Small intestine (tissue), 7 donors: ENCODE results near the gene AEBP2. TPM values are rescaled to one million over a fixed set of nuclear protein-coding genes. Genes with fewer than 3 reads are reported as not detected.
"Not testable (repeated sequence)": the region's sequence is repeated elsewhere in the genome, so short reads cannot be mapped to it uniquely, and the experiment has no call there.

ENCODE experiments used
- DNase-seq, 2 donors: peaks; one replicate each; pipeline versions ENCODE4 v3.0.0 to v3.0.0-alpha.2; 2013
- FAIRE-seq: peaks from 2 replicates; lab custom pipeline; 2012; peaks lifted over from hg19 to GRCh38; lab: Jason Lieb, UNC
- H3K27ac ChIP-seq, 3 donors: one replicate each; pipeline ENCODE4 v1.5.1; 2013; ENCODE audit warnings: low read length in 2 of 3, mild to moderate bottlenecking in 2 of 3, control low read depth in 1 of 3, inconsistent platforms in 1 of 3, low read depth in 1 of 3, moderate library complexity in 1 of 3
- H3K27me3 ChIP-seq, 3 donors: one replicate each; pipeline ENCODE4 v1.6.1; 2013; ENCODE audit warnings: low read length in 3 of 3, inconsistent platforms in 1 of 3; ENCODE audit not compliant: control insufficient read depth in 3 of 3, insufficient read depth in 3 of 3
- H3K36me3 ChIP-seq, 3 donors: one replicate each; pipeline ENCODE4 v1.6.1; 2013; ENCODE audit warnings: low read length in 3 of 3, inconsistent platforms in 1 of 3, low read depth in 1 of 3, mild to moderate bottlenecking in 1 of 3, moderate library complexity in 1 of 3; ENCODE audit not compliant: control insufficient read depth in 3 of 3, insufficient read depth in 2 of 3
- H3K4me1 ChIP-seq, 3 donors: one replicate each; pipeline ENCODE4 v1.6.1; 2013; ENCODE audit warnings: low read length in 2 of 3, inconsistent platforms in 1 of 3, low read depth in 1 of 3, mild to moderate bottlenecking in 1 of 3, moderate library complexity in 1 of 3; ENCODE audit not compliant: control insufficient read depth in 3 of 3, insufficient read depth in 2 of 3
- H3K4me3 ChIP-seq, 3 donors: one replicate each; pipeline ENCODE4 v1.5.1; 2013; ENCODE audit warnings: low read length in 3 of 3, control low read depth in 1 of 3, inconsistent platforms in 1 of 3, low read depth in 1 of 3, mild to moderate bottlenecking in 1 of 3, moderate library complexity in 1 of 3
- H3K9me3 ChIP-seq, 2 donors: one replicate each; pipeline ENCODE4 v1.6.1; 2013; ENCODE audit warnings: low read depth in 1 of 2, low read length in 1 of 2; ENCODE audit not compliant: control insufficient read depth in 2 of 2, insufficient read depth in 1 of 2
- WGBS, 3 donors: extraction: QIAGEN DNeasy Blood & Tissue Kit; methylation state at CpG; one replicate each; pipeline ENCODE4 v1.1.7; 2013; 5-methylcytosine and 5-hydroxymethylcytosine counted together
- polyA plus RNA-seq, 4 donors: library from polyadenylated mRNA; stranded (reverse) in 3 of 4; unstranded in 1 of 4; fragments of 200-250 nt in 3 of 4; fragments of 120-200 nt in 1 of 4; gene quantifications; one replicate each; pipeline versions ENCODE4 v1.2.1 to v1.2.3, GENCODE V29; 2013
- donor health status: healthy with polysubstance abuse.
- donor health status: control.
- donor health status: control.
- donor health status: Bipolar disorder and iron deficiency.
- donor health status: healthy.

The AEBP2 gene
- polyA plus RNA-seq, 4 donors = 9.2 to 36.0 (median 9.6) TPM

DNA sequence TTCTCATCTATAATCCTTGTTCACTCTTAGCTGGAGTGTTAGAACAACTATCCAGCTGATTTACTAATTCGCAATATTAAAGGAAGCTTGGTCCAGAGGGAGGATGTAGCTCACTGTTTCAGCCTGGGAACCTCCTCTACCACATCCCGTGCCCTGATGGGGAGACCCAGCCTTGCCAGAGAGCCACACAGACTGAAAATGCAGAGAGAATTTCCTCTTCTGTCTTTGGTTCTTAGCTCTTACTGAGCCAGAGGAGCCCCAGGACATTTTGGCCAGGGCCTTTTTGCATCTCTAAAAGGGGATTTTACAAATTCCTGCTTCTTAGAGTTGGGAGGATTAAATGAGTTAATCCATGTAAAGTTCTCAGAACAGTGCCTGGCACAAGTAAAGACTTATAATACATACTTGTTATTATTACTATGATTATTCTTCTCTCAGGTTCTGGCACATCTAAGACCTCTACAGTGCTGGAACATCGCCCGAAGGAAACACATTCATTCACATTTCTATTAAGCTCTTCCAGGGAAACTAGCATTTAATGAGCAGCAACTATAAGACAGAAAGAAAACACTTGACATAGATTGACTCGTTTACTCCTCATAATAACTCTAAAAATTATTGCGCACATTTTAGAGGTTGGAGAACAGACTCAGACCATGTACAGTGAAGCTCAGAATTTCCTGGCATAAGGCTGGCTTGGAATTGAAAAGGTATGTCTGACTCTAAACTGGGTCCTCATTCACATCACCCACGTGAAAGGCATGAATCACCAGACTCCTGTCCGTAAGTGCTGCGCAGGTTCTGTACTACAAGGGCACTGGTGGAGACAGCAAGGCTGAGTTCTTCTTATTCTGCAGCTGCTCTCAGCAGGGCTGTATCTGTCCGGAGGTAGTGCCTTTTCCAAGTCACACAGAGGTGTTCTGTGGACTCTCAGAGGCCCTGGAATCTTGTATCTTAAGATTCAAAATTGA is 27.8 kb upstream of the AEBP2 start:
- Histone ChIP-seq H3K9me3 (no peaks in the 10 kb centered on the region), H3K4me1 (no peaks in the 10 kb centered on the region), H3K36me3 (no peaks in the 10 kb centered on the region), H3K27ac (no peak overlapping the region), H3K27me3 (no peaks in the 10 kb centered on the region), H3K4me3 (no peak overlapping the region)
- no peak for FAIRE-seq
- no peak for DNase-seq
- 84 to 85% (median 84%) methylated on average over 10 of the region's 10 CpGs for WGBS, 3 donors

DNA sequence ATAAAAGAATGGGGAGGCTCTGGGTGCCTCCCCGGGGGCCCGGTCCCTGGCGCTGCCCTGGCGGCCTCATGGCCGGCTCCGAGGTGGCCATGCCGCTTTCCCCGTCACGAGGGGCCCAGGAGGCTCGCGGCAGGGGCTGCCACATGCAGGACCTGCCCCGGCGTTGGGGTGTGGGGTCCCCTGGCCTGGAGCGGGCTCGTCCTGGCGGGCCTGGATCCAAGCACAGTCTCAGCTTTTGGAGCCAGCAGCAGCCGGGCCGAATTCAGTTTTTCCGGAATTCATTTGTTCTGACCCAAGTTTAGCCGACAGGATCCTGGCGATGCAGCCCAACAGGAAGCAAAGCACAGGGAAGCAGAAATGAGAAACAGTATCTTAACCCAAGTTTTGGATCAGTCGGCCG is 26.4 kb upstream of the AEBP2 start:
- H3K36me3 ChIP-seq = no peaks in the 10 kb centered on the region
- H3K4me1 ChIP-seq = no peaks in the 10 kb centered on the region
- WGBS, 3 donors = 87 to 93% (median 90%) methylated on average over 23 of the region's 23 CpGs
- no peak for DNase-seq
- no peak for FAIRE-seq
- H3K4me3 ChIP-seq = no peak overlapping the region
- no peaks in the 10 kb centered on the region for H3K27me3 ChIP-seq
- no peak overlapping the region for H3K27ac ChIP-seq
- no peaks in the 10 kb centered on the region for H3K9me3 ChIP-seq

GRCh38 chr12:19413582-19413981 is 25.7 kb upstream of the AEBP2 start:
- not testable (repeated sequence) for H3K9me3 ChIP-seq, H3K27ac ChIP-seq, H3K27me3 ChIP-seq, H3K36me3 ChIP-seq, H3K4me3 ChIP-seq, H3K4me1 ChIP-seq, DNase-seq, FAIRE-seq
- 88 to 93% (median 92%) methylated on average over 5 of the region's 5 CpGs for WGBS, 3 donors

GRCh38 chr12:19415563-19415962 is 23.7 kb upstream of the AEBP2 start:
- no peaks in the 10 kb centered on the region for H3K4me1 ChIP-seq
- no peaks in the 10 kb centered on the region for H3K27me3 ChIP-seq
- FAIRE-seq (no peak), DNase-seq (no peak)
- no peak overlapping the region for H3K27ac ChIP-seq
- no peaks in the 10 kb centered on the region for H3K9me3 ChIP-seq
- H3K4me3 ChIP-seq = no peak overlapping the region
- no peaks in the 10 kb centered on the region for H3K36me3 ChIP-seq

GRCh38 chr12:19419086-19419485 is 20.2 kb upstream of the AEBP2 start:
- Histone ChIP-seq H3K4me3 (no peak overlapping the region), H3K4me1 (no peaks in the 10 kb centered on the region), H3K27ac (no peak overlapping the region), H3K9me3 (no peaks in the 10 kb centered on the region), H3K27me3 (no peaks in the 10 kb centered on the region), H3K36me3 (no peaks in the 10 kb centered on the region)
- FAIRE-seq (no peak), DNase-seq (no peak)
- 96 to 98% (median 97%) methylated on average over 14 of the region's 14 CpGs for WGBS, 3 donors

GRCh38 chr12:19421503-19422282 is 17.6 kb upstream of the AEBP2 start:
- 75 to 87% (median 83%) methylated on average over 6 of the region's 6 CpGs for WGBS, 3 donors
- FAIRE-seq (no peak), DNase-seq (no peak)
- H3K4me1 ChIP-seq = no peaks in the 10 kb centered on the region
- H3K36me3 ChIP-seq = no peaks in the 10 kb centered on the region
- H3K4me3 ChIP-seq = no peak overlapping the region
- no peak overlapping the region for H3K27ac ChIP-seq
- H3K9me3 ChIP-seq = peaks cover 0 to 10% of the 10 kb centered on the region in 2 donors
- H3K27me3 ChIP-seq = no peaks in the 10 kb centered on the region

DNA sequence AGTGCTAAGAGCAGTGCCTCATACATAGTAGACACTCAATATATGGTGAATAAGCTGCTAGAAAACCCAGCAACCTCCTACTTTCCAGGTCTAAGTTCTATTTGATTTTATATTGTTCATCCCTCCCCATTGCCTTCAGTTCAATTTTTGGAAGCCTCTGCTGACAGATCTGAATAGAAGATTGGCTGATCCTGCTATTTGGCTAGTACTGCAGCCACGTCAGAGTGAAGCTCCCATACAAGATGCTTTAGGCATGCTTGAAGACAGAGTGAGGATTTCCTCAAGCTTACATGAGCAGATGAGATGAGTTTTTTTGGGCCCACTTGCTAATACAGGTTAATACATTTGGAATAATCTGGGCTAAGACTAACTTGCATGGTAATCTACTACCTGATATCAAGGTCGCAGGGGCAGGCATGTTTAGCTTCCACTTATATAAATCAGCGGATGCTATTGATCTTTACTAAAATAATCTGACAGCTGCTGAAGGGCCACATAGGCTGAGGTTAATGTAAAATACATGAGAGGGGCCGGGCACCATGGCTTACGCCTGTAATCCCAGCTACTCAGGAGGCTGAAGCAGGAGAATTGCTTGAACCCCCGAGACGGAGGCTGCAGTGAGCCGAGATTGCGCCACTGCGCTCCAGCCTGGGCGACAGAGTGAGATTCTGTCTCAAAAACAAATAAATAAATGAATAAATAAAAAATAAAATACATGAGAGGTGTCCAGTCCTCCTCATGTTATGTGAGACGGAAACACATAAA is 15.9 kb upstream of the AEBP2 start:
- Histone ChIP-seq H3K4me1 (no peaks in the 10 kb centered on the region), H3K27ac (no peak overlapping the region), H3K9me3 (peaks cover 0 to 14% of the 10 kb centered on the region in 2 donors), H3K36me3 (no peaks in the 10 kb centered on the region), H3K4me3 (no peak overlapping the region), H3K27me3 (no peaks in the 10 kb centered on the region)
- FAIRE-seq (no peak), DNase-seq (no peak)
- 89 to 91% (median 90%) methylated on average over 12 of the region's 12 CpGs for WGBS, 3 donors

DNA sequence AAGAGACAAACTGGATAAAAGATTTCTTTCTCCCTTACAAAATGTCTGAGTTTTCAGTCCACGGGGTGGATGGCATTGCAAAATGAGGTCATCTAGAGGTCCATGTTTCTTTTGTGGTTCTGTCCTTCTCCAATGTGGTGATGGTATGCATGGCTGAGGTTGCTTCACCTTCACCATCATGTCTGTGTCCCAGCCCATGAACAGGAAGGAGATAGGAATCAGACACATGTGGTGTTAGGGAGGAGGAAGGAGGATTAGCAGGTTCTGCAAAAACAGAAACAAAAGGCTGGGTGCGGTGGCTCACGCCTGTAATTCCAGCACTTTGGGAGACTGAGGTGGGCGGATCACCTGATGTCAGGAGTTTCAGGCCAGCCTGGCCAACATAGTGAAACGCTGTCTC is 11.0 kb upstream of the AEBP2 start:
- no peak for DNase-seq
- peaks cover 0 to 14% of the 10 kb centered on the region in 2 donors for H3K9me3 ChIP-seq
- WGBS, 3 donors = 66 to 82% (median 71%) methylated on average over 5 of the region's 5 CpGs
- no peaks in the 10 kb centered on the region for H3K36me3 ChIP-seq
- FAIRE-seq = no peak
- no peak overlapping the region for H3K4me3 ChIP-seq
- H3K27me3 ChIP-seq = no peaks in the 10 kb centered on the region
- H3K4me1 ChIP-seq = no peaks in the 10 kb centered on the region
- no peak overlapping the region for H3K27ac ChIP-seq
